Measurements from ENCODE around the gene SMIM12.
A peak's percentile ranks its signal among the peaks of the same experiment; 100 is the strongest.

Gene SMIM12

DNA sequence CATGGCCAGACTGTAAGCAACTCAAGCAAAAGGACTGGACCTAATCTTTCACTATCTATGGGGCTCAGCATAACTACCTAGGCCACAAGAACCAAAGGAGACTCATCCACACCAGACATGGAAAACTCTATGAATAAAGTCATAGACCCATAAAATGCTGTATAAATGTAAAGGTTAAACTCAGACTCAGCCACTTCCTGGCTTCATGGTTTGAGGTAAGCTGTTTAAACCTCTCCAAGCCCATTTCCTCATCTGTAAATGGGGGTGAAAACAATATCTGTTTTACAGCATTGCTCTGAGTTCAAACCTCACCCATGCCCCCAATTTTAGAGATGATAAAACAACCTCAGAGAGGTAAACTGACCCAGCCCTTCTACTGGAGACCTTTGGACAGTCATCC, 4.0 kb upstream of the SMIM12 start:
- H3K4me3 ChIP-seq (ENCODE audit: low read depth, low read length), result no peak overlapping the region
- no peak for DNase-seq (ENCODE audit: low read depth)
- TF ChIP-seq, protein P1, sequence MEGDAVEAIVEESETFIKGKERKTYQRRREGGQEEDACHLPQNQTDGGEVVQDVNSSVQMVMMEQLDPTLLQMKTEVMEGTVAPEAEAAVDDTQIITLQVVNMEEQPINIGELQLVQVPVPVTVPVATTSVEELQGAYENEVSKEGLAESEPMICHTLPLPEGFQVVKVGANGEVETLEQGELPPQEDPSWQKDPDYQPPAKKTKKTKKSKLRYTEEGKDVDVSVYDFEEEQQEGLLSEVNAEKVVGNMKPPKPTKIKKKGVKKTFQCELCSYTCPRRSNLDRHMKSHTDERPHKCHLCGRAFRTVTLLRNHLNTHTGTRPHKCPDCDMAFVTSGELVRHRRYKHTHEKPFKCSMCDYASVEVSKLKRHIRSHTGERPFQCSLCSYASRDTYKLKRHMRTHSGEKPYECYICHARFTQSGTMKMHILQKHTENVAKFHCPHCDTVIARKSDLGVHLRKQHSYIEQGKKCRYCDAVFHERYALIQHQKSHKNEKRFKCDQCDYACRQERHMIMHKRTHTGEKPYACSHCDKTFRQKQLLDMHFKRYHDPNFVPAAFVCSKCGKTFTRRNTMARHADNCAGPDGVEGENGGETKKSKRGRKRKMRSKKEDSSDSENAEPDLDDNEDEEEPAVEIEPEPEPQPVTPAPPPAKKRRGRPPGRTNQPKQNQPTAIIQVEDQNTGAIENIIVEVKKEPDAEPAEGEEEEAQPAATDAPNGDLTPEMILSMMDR (IDR thresholded peaks at IDR 0.05; ENCODE audit: control insufficient read depth, extremely low read depth, insufficient read depth), result no peak

DNA sequence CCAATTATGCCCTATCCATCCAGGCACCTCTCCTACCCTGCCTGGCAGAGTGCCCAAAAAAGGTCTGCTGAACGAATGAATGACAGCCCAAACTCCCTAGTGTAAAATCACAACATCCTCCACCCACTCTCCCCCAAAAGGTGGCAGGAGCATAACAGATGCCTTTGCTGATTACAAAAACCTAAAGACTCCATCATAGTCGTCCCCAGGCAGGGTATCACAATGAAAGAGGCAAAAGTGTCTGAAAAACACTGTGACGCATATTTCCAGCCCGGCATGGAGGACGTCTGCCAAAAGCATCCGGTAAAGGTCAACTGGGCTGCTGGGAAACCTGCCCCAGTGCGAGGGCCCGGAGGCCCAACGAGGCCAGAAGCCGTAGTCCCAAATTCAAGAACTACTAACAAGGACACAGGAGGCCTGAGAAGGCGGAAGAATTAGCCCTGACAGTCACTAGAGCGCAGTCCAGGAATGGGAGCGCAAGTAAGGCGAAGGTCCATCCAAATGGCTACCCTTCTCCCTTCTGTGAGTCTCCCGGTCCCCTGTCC, 576 bp downstream of the SMIM12 start:
- peak overlapping the region; percentile 100 for H3K4me3 ChIP-seq (ENCODE audit: low read depth, low read length)
- no peak for DNase-seq (ENCODE audit: low read depth)
- TF ChIP-seq, protein P1 (IDR thresholded peaks at IDR 0.05; ENCODE audit: control insufficient read depth, extremely low read depth, insufficient read depth), result no peak

DNA sequence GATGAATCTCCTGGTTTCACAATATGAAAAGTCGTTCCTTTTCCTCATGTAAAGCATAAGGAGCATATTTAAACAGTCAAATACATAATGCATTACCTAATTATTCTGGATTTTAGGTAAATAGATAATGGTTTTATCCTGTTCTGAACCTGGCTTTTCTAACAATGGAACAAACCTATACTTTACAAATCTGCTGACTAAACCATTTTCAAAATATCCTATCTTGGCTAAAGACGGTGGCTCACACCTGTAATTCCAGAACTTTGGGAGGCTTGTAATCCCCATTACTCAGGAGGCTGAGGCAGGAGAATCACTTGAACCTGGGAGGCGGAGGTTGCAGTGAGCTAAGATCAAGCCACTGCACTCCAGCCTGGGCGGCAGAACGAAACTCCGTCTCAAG, 2.9 kb downstream of the SMIM12 start:
- TF ChIP-seq, protein P1 (IDR thresholded peaks at IDR 0.05; ENCODE audit: control insufficient read depth, extremely low read depth, insufficient read depth), result no peak
- DNase-seq (ENCODE audit: low read depth), result no peak
- no peak overlapping the region for H3K4me3 ChIP-seq (ENCODE audit: low read depth, low read length)

DNA sequence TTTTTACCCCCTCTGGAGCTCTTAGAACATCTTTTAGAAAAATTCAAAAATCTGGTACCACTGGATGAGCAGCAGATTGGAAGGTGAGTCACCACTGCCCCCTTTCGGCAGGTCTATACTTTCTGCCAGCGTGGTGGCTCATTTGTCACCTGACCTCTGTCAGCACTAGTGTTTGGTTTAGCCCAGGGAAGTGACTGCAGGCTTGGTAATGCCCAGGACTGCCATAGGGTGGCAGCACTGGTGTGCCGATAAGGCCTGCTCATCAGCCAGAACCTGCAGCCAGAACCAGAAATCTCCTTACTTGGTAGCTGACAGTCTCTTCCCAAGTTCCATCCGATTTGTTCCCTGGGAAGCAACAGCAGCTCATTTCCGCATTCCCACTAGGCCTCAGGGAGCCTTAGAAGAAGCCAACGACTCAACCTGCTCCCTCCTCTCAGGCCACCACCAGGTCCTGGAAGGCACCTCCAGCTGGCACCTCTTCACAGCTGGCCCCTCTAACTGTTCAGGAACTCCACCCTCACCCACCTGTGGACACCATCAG, 6.8 kb downstream of the SMIM12 start:
- TF ChIP-seq, protein P1 (IDR thresholded peaks at IDR 0.05; ENCODE audit: control insufficient read depth, extremely low read depth, insufficient read depth), result peak; percentile 96
- H3K4me3 ChIP-seq (ENCODE audit: low read depth, low read length), result no peak overlapping the region
- peak; percentile 95 for DNase-seq (ENCODE audit: low read depth)

DNA sequence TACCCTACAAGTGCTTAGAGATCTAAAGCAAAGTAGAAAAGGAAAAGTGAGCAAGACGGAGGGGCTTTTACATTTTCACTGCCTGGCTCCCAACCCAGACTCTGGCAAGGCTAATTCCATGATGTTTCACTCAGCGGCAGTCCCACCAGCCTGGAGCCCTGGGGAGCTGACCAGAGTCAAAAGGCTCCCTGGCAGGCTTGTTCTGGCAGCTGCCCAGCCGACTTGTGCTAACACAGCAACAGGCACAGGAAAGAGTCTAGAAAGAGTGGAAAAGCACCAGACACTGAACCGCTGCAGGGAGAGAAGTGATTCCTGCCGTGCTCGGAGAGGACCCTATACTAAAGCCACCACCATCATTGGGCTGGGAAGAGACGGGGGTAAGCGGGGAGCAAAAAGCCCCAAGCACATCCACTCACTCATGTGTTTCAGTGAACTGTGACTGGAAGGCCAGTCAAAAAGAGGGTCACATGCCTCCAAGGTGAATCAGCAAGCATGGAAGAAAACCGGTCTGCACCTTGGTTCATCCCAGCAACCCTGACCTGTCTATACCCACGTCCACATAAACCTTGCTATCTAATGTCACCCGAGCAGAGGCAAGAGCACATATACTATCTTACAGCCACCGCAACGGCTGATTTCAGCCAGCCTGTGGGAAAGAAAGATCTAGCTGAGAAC, 8.0 kb downstream of the SMIM12 start:
- TF ChIP-seq, protein P1 (IDR thresholded peaks at IDR 0.05; ENCODE audit: control insufficient read depth, extremely low read depth, insufficient read depth), result no peak

DNA sequence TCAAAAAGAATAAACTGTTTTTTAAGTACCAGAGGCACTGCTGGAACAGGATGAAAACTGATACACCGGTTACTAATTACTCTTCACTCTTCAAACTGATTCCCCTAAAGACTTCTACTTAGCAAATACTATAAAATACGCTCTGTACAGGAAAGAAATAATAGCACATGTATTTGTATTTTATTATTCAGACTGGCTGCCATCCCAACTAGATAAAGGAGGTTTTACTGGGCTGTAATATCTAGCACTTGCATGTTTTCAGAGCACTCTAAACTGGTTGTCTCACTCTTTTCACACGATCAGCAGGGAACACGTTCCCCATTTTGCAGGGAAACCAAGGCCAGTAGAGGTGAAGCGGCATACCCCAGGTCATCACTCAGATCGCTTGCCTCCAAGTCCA, 9.2 kb downstream of the SMIM12 start:
- TF ChIP-seq, protein P1 (IDR thresholded peaks at IDR 0.05; ENCODE audit: control insufficient read depth, extremely low read depth, insufficient read depth), result no peak

More for the DNA sequence above, 8.0 kb downstream of the SMIM12 start:
- peak; percentile 59 for DNase-seq (ENCODE audit: low read depth)
- no peak overlapping the region for H3K4me3 ChIP-seq (ENCODE audit: low read depth, low read length)

More for the DNA sequence above, 9.2 kb downstream of the SMIM12 start:
- DNase-seq (ENCODE audit: low read depth), result peak; percentile 91
- H3K4me3 ChIP-seq (ENCODE audit: low read depth, low read length), result 0 out of 2 replicates have a peak overlapping the region, but pooled peaks have one; percentile 3
